ENCODE results near the gene PGLYRP1.
A peak's percentile ranks its signal among the peaks of the same experiment; 100 is the strongest.

DNA sequence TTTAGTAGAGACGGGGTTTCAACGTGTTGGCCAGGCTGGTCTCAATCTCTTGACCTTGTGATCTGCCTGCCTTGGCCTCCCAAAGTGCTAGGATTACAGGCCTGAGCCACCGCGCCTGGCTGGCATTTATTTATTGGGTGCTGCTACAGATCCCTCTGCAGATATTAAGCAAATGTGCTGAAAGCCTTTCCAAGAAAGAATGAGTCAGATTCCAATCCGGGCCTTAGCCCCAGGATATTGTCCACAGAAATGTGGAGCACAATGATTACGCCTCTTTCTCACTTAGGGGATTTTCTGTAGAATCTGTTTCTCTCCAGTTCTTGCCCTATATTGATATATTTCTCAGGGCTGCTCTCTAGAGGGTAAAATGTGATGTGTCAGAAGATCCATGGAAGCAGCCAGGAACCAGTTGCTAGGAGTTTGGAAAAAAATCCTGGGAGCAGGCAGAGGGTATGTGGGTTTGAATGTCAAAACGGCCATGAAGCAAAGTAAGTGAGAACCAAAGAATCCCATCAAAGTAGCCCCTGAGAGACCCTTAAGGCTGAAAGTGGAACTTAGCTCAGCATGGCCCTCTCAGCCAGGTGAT, 42.7 kb upstream of the PGLYRP1 start:
- TF ChIP-seq, protein P1, sequence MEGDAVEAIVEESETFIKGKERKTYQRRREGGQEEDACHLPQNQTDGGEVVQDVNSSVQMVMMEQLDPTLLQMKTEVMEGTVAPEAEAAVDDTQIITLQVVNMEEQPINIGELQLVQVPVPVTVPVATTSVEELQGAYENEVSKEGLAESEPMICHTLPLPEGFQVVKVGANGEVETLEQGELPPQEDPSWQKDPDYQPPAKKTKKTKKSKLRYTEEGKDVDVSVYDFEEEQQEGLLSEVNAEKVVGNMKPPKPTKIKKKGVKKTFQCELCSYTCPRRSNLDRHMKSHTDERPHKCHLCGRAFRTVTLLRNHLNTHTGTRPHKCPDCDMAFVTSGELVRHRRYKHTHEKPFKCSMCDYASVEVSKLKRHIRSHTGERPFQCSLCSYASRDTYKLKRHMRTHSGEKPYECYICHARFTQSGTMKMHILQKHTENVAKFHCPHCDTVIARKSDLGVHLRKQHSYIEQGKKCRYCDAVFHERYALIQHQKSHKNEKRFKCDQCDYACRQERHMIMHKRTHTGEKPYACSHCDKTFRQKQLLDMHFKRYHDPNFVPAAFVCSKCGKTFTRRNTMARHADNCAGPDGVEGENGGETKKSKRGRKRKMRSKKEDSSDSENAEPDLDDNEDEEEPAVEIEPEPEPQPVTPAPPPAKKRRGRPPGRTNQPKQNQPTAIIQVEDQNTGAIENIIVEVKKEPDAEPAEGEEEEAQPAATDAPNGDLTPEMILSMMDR (tag by site-specific recombination; IDR thresholded peaks at IDR 0.05): no peak
- TF ChIP-seq TCF7L2 (IDR thresholded peaks at IDR 0.05; ENCODE audit: borderline replicate concordance, low read depth, low read length) (no peak), BCL11A (tag by site-specific recombination; IDR thresholded peaks at IDR 0.05; ENCODE audit: low read depth) (no peak), ZNF791 (tag by site-specific recombination; IDR thresholded peaks at IDR 0.05) (no peak), ZNF843 (tag by site-specific recombination; IDR thresholded peaks at IDR 0.05) (no peak), ZNF660 (tag by site-specific recombination; IDR thresholded peaks at IDR 0.05) (peak; percentile 15; the same call in 1 of the 2 replicates)
- TF ChIP-seq, protein P2, sequence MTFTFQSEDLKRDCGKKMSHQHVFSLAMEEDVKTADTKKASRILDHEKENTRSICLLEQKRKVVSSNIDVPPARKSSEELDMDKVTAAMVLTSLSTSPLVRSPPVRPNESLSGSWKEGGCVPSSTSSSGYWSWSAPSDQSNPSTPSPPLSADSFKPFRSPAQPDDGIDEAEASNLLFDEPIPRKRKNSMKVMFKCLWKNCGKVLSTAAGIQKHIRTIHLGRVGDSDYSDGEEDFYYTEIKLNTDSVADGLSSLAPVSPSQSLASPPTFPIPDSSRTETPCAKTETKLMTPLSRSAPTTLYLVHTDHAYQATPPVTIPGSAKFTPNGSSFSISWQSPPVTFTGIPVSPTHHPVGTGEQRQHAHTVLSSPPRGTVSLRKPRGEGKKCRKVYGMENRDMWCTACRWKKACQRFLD (tag by site-specific recombination; IDR thresholded peaks at IDR 0.05): no peak

Measured in HEK293 (cell line).